Epithelial cell of esophagus (primary cell): ENCODE results near the gene ARID3B.
"Not testable (repeated sequence)": the region's sequence is repeated elsewhere in the genome, so short reads cannot be mapped to it uniquely, and the experiment has no call there.

Source experiments
- DNase-seq: peaks from one replicate; pipeline ENCODE4 v3.0.0; 2010; ENCODE audit warnings: low read depth
- H3K4me3 ChIP-seq: 2 replicates; pipeline ENCODE4 v1.5.1; 2011; ENCODE audit warnings: mild to moderate bottlenecking, low read length, control low read depth
- CTCF ChIP-seq: IDR thresholded peaks from 2 replicates; pipeline ENCODE4 v1.5.1; 2011; ENCODE audit warnings: low read depth, mild to moderate bottlenecking, low read length, control low read depth, inconsistent platforms; ENCODE audit not compliant: insufficient read depth; ENCODE audit errors: missing control alignments

The ARID3B gene

GRCh38 chr15:74531144-74531811, 9.7 kb upstream of the ARID3B start:
- peak; percentile 84 for DNase-seq
- no peak for TF ChIP-seq CTCF

GRCh38 chr15:74535388-74536084, 5.5 kb upstream of the ARID3B start:
- H3K4me3 ChIP-seq = no peak overlapping the region
- peak; percentile 72 for DNase-seq
- TF ChIP-seq CTCF = no peak

More at GRCh38 chr15:74531144-74531811, 9.7 kb upstream of the ARID3B start:
- no peak overlapping the region for H3K4me3 ChIP-seq

GRCh38 chr15:74537736-74538135, 3.3 kb upstream of the ARID3B start:
- DNase-seq = no peak
- TF ChIP-seq CTCF = no peak
- no peak overlapping the region for H3K4me3 ChIP-seq

GRCh38 chr15:74539521-74539920, 1.5 kb upstream of the ARID3B start:
- H3K4me3 ChIP-seq, DNase-seq: not testable (repeated sequence)

GRCh38 chr15:74540161-74540760, 759 bp upstream of the ARID3B start:
- no peak for DNase-seq
- H3K4me3 ChIP-seq = peak overlapping the region; percentile 71
- TF ChIP-seq CTCF = no peak

- peak; percentile 76 for DNase-seq
- H3K4me3 ChIP-seq = peak overlapping the region; percentile 72
- TF ChIP-seq CTCF = no peak
Measured at GRCh38 chr15:74541494-74542165, 610 bp downstream of the ARID3B start.
